Measurements from ENCODE around the gene ZNF790. TPM values are rescaled to one million over a fixed set of nuclear protein-coding genes. Genes with fewer than 3 reads are reported as not detected.
"Not testable (repeated sequence)": the region's sequence is repeated elsewhere in the genome, so short reads cannot be mapped to it uniquely, and the experiment has no call there.

The ZNF790 gene
- 5.6 TPM for total RNA-seq
- long read RNA-seq, partial matches to known transcripts, result 0 of 5 reads
- long read RNA-seq, other reads (novel, unspliced or antisense), result 2 of 5 reads

DNA sequence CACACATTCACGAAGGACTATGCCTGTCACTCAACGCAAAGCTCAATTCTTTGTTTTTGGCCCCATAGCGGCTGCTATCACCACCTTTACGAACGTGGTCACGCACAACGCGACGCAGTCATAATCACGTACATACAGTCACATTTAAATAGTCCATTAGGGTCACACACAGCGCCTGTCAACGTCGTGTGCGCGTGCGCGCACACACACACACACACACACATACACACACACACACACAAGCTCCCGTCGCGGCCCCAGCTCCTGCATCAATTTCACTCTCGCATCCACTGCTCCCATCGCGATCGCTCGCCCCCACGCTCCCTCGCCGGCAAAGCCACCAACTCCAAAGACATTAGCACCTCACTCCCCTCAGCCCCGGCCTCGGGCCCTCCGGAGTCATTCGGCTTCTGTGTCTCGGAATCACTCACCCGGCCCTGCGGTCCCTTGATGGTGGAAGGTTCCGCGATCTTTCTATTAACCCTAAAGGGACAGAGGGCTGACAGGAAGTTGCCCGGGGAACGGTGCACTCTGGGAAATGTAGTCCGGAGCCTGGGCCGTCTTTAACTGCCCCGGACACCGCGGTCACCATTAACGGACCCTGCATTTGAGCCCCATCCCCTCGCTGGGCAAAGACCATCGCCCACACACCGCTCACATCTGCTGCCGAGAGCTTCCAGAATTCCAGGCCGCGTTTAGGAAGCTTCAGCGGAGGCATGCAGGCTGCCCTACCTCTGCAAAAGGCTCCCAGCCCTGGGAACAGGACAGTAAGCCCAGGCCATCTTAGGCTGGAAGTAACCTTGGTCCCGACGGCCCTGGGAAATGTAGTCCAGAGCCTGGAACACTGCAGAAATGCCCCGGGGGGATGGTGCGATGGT is at the start of gene ZNF790:
ZNF790 (minus strand) TSS at position 482 of the 878 bp plus-strand sequence. CDS start 12,768 bp downstream, outside the sequence.
- DNase-seq (ENCODE audit: low spot score), result peak; percentile 92

- DNase-seq (ENCODE audit: low spot score), result no peak
Observed at GRCh38 chr19:36876993-36877938, 39.1 kb upstream of the ZNF790 start.

DNA sequence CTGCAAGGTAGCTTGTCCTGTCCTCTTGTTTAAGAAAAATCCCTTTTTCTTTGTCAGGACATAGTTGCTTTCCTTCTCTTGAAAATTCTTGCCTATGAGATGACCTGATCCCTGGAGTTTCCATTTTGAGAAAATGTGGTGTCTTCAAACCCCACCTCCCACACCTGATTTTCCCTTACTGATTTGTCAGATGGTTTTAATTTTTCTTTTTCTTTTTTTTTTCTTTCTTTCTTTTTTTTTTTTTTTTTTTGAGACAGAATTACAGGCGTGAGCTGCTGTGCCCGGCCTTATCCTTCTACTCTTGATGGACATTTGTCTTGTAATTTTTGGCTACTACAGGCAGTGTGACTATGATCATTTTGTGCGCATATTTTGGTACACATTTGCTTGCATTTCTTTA is 13.7 kb upstream of the ZNF790 start:
- no peak for DNase-seq (ENCODE audit: low spot score)

- peak; percentile 92 for DNase-seq (ENCODE audit: low spot score)
Observed at GRCh38 chr19:36850559-36851442, 12.6 kb upstream of the ZNF790 start, which contains the start of gene ZNF345. TSS of gene ZNF345 (plus strand) at chr19:36850876. CDS start at chr19:36876831, 25,955 bp downstream.

- DNase-seq (ENCODE audit: low spot score), result peak; percentile 95
Observed at GRCh38 chr19:36849701-36850558, 11.7 kb upstream of the ZNF790 start.

- DNase-seq (ENCODE audit: low spot score), result no peak
Observed at GRCh38 chr19:36847968-36848367, 9.8 kb upstream of the ZNF790 start.

DNA sequence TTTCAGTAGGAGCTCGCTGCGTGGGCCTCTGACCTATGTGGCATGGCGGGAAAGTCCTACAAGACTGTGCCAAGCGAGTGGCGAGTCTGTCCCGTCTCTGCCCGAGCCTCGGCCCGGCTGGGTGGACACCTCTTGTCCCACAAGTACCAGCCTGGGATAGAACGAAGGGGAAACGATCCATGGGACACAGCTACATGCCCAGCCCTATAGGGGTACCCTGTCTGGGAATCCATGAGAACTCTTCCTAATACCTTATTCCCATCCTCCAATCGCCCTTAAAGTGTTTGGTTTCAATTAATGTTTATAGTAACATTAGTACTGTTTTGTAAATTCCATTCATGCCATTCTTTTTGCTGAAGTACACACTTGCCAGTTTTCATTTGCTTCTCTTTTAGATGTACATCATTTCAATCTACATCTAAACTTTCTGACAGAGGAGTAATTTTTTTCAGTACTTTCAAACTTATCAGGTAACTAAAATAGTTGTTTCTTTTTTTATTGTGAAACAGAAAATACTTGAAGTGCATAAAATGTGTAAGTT is 667 bp upstream of the ZNF790 start:
- DNase-seq (ENCODE audit: low spot score), result no peak

DNA sequence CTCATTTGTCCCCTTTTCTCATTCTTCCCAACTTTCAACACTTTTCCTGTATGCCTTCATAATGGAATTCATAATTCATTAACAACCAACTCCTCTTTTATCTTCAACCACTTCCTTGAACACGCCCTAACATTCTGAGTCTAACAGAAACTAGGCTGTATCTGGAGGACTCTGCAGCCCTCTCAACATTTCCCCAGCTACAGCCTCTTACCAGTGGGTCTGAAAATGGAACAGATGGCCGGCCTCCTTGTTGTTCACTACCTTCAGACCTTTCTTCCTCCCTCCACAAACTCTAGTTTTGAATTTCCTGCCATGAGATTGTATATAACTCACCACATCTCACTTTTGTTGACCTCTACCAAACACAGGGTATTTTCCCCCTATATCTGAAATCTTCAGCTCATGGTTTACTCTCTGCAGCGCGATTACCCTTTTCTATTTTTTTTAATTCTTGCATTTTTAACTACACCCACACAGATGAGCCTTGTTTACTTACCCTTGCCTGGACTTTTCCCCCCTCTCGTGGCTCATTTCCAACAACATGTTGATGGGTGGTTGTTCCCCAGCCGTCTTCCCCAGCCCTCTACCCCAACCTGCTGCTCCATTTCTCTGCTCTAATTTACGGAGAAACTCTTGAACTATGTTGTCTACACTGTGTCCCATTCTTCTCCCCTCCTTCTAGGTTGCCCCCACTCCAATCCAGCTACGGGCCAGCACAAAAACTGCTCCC is 846 bp downstream of the ZNF790 start:
- no peak for DNase-seq (ENCODE audit: low spot score)

DNA sequence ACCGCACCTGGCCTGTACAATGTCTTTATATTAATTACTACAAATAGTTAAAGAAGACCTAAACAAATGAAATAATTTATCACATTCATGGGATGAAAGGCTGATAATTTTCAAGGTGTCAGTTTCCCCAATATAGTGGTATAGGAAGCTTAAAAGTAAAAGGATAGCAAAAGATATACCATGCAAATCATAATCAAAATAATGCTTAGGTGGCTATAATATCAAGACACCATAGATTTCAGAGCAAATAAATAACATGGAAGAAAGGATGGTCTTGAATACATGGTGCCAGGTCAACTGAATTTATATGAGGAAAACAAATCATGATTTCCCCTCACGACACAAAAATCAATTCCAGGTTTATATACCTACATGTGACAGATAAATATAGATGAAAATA is 4.8 kb downstream of the ZNF790 start:
- DNase-seq (ENCODE audit: low spot score), result no peak

GRCh38 chr19:36821758-36822157 is 16.4 kb downstream of the ZNF790 start:
- no peak for DNase-seq (ENCODE audit: low spot score)

GRCh38 chr19:36819130-36819630 is 19.0 kb downstream of the ZNF790 start:
- no peak for DNase-seq (ENCODE audit: low spot score)

- no peak for DNase-seq (ENCODE audit: low spot score)
Observed at GRCh38 chr19:36807029-36807428, 31.2 kb downstream of the ZNF790 start.

GRCh38 chr19:36805364-36805763 is 32.8 kb downstream of the ZNF790 start:
- no peak for DNase-seq (ENCODE audit: low spot score)

DNA sequence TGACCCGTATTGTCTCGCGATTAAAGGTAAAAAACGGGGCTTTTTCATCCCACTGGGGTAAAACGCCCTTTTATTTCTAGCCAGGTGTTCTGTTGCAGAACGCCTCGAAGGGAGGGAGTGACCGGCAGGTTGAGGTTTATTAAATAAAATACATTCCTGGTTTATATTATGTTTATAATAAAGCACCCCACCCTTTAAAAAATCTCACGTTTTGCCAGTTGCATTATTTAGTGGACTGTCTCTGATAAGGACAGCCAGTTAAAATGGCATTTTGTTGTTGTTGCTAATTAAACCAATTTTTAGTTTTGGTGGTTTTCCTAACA is 40.4 kb downstream of the ZNF790 start:
- no peak for DNase-seq (ENCODE audit: low spot score)

DNA sequence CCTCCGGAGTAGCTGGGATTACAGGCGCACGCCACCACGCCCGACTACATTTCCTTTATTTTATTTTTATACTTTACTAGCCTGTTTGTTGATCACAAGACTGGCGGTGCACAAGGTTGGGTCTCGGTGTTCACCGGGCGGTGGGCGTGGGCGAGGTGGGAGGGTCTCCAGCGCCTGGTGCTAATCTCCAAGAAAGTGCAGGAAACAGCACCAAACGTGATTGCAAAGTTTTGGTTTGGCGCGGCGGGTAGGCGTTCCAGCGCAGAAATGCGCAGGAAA is 41.5 kb downstream of the ZNF790 start:
- DNase-seq (ENCODE audit: low spot score), result no peak

- not testable (repeated sequence) for DNase-seq (ENCODE audit: low spot score)
Observed at GRCh38 chr19:36791420-36792141, 46.6 kb downstream of the ZNF790 start.

GRCh38 chr19:36775768-36776167 is 62.4 kb downstream of the ZNF790 start:
- no peak for DNase-seq (ENCODE audit: low spot score)

GRCh38 chr19:36773223-36773579 is 65.0 kb downstream of the ZNF790 start:
- no peak for DNase-seq (ENCODE audit: low spot score)
